Measurements from ENCODE around the gene ANKS1B. TPM values are rescaled to one million over a fixed set of nuclear protein-coding genes. Genes with fewer than 3 reads are reported as not detected.
"Not testable (repeated sequence)": the region's sequence is repeated elsewhere in the genome, so short reads cannot be mapped to it uniquely, and the experiment has no call there.

ANKS1B gene
- total RNA-seq, 1 donor from 2014 or later: 3.6 TPM

DNA sequence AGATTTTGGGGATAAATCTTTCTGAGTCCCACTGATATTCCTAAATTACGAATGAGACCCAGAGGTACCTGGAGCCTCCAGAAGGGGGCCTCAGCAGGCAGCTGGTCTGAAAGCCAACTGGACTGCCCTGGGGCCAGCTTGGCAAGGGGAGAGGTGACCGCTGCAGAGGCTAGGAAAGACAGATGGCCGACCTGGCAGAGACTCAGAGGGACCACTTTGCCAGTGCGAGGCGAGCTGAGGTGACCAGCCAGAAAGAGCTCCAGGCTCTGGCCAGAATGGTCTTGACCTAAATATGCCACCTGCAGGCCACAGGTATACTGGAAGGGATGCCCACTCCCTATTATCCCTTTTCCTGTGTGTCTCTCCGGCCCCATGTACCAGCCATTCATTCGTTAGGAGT lies 594.0 kb downstream of the ANKS1B start:
- peak; percentile 94 for ATAC-seq
- peak; percentile 48 for DNase-seq (ENCODE audit: low spot score)

GRCh38 chr12:99389751-99390150 lies 595.0 kb downstream of the ANKS1B start:
- ATAC-seq: no peak
- DNase-seq (ENCODE audit: low spot score): no peak

GRCh38 chr12:99388671-99389195 lies 596.0 kb downstream of the ANKS1B start:
- no peak for DNase-seq (ENCODE audit: low spot score)
- no peak for ATAC-seq

DNA sequence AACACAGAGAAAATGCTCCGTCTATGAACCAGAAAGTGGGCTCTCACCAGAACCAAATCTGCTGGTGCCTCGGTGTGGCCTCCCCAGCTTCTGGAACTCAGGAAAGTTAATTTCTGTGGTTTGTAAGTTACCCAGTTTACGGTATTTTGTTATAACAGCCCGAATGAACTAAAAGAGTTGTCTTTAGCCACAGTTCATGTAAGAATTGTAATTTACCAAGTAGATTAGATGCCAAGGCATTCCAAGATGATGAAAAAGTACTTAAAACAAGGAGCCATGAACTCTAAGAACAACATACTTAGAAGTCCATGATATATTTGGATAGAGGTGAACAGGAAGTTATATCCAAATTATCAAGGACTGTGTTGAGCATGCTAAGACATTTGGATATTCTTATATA lies 597.1 kb downstream of the ANKS1B start:
- DNase-seq (ENCODE audit: low spot score): no peak
- ATAC-seq: no peak

DNA sequence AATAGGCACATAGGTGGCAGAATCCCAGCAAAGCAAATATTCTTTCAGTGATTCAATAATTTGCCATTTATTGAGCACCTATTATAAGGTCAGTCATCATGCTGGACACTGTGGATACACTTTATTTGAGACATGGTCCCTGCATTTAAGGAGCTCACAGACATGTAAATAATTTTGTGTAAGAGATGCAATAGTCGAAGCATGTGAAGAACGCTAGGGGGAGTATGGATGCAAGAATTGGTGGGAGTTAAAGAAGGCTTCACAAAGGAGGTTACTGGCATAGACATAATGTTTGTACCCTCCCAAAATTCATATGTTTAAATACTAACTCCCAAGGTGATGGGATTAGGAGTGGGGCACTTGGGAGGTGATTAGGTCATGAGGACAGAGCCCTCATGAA lies 597.8 kb downstream of the ANKS1B start:
- no peak for DNase-seq (ENCODE audit: low spot score)

DNA sequence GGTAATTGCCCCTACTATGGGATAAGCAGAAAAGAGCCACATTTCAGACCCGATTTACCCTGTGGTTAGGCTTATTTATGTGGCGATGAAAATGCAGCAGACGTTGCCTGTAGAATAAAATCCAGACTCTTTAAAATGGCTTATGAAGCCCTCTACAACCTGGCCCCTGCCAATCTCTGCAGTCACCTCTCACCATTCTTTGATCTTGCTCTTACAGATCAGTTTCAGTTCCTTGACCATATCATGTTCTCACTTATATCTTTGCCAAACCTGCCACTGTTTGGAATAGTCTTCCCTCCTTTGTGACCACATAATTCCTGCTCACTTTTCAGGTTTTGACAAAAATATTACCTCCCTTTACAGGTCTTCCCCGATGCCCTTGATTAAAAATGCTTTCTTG lies 601.5 kb downstream of the ANKS1B start:
- ATAC-seq (no peak), DNase-seq (ENCODE audit: low spot score) (no peak)

More for the DNA sequence above, 597.8 kb downstream of the ANKS1B start:
- peak; percentile 69 for ATAC-seq

DNA sequence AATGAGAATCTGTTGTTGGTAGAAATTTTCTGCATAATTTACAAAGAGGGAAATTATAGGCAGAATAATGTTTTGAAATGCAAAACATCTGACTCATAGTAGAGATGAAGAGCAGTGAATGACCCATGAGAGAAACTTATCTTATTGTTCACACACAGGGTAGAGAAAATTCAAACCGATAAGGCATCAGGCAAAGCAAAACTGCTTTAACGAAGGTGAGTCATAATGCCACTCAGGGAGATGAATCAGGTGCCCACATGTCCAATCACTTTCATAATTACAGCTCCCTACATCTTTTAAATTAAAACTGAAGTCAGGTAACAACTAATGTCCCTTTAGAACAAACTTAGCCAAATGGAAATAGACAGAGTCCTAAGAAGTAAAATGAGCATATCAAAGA lies 602.7 kb downstream of the ANKS1B start:
- DNase-seq (ENCODE audit: low spot score): no peak
- no peak for ATAC-seq

- DNase-seq (ENCODE audit: low spot score): no peak
- ATAC-seq: no peak
Observed at GRCh38 chr12:99380701-99381100, 604.0 kb downstream of the ANKS1B start.

DNA sequence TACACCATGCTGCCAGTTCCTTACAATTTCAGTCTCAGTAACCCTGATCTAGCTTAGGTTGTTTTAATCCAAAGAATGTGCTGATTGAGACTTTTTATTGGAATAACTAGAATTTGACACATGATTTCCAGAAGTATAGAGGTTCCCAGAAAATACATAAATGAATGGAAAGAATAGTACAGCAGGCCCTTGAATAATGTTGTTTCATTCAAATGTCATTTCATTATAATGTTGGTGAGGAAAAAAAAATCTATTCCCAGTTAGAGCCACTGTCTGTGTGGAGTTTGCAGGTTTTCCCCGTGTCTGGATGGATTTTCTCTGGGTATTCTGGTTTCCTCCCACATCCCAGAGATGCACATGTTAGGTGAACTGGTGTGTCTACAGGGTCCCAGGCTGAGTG lies 610.7 kb downstream of the ANKS1B start:
- no peak for DNase-seq (ENCODE audit: low spot score)

DNA sequence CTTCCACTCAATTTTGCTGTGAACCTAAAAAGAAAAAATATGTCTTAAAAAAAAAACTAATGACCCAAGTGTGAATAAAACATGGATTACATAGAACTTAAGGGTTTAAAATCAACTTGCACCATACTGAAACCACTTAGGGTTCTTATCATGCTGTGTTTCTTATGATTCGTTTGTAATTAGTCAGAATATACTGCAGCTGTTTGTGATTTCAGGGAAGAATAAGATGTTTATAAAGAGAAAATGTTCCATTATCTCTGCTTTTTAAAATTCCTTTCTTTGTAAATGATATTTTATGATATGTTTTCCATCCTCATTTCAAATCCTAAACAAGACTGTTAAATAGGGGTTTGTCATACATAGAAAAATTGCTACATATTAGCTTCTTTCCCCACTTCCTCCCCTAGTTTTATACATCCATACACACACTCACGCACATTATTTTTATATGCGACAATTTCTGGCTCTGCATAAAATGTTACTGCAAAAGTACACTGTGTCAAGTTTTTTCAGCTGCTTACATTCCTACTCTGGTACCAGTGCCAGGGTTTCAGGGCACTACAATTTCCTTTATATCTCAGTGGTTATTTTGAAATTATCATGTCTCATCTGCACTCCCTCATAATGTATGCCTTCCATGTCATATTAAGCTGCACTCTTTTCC lies 612.3 kb downstream of the ANKS1B start:
- no peak for ATAC-seq
- no peak for DNase-seq (ENCODE audit: low spot score)

More for the DNA sequence above, 610.7 kb downstream of the ANKS1B start:
- no peak for ATAC-seq

- DNase-seq (ENCODE audit: low spot score) (no peak), ATAC-seq (no peak)
Observed at GRCh38 chr12:99370421-99371138, 614.2 kb downstream of the ANKS1B start.

GRCh38 chr12:99367181-99367580 lies 617.6 kb downstream of the ANKS1B start:
- DNase-seq (ENCODE audit: low spot score): no peak
- ATAC-seq: no peak

DNA sequence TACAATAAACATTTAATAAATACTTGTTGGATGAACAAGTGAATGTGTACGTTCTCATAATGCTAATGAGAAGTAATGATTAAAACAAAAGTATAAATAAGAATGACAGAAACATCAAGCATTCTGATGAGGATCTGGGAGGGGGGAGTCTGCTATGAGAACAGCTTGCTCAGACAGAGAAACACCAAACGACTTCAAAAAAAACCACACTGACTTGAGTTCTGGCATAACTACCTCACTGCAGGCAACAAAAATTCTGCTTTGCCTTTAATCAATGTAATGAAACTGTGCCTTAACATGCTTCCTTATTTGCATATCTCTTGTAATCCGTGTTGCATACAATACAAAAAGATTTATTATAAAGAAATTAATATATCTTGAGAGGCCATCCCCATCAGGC lies 632.5 kb downstream of the ANKS1B start:
- ATAC-seq: no peak

GRCh38 chr12:99343960-99344359 lies 640.8 kb downstream of the ANKS1B start:
- DNase-seq (ENCODE audit: low spot score) (no peak), ATAC-seq (no peak)

More for the DNA sequence above, 632.5 kb downstream of the ANKS1B start:
- DNase-seq (ENCODE audit: low spot score): no peak

- ATAC-seq: no peak
Observed at GRCh38 chr12:99339663-99340062, 645.1 kb downstream of the ANKS1B start.

DNA sequence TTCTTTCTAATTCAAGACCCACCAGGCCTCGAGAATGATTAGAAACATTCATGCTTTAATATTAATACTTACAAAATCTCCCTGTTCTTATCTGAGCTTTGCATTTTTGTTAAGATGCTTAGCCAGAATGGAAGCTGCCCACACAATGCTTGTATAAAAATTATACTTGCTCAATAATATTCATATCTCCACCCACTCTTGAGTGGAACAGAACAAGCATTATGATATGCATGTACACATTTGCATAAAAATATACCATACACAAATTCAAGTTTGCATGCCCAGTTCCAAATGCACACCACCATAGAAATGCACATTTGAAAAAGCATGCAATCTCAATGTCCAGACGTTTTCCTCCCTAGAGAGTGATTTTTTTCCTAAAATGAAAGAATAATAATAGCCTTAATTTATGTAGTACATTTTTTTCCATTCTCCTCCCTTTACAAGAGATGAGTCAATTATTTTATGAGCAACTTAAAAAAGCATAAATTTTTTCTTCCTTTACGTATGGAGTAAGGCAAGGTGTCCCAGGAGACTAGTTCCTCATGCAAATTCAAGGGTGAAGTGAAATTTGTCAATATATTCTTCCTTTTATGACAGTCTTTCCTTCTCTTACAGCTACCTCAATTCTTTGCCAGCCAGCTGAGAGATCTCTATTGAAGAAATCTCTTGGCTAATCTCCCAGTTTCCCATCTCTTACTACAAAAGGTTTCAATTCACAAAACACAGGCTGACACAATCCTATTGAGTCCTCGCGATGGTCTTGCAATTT lies 650.3 kb downstream of the ANKS1B start:
- DNase-seq (ENCODE audit: low spot score) (no peak), ATAC-seq (no peak)

More at GRCh38 chr12:99339663-99340062, 645.1 kb downstream of the ANKS1B start:
- no peak for DNase-seq (ENCODE audit: low spot score)

DNA sequence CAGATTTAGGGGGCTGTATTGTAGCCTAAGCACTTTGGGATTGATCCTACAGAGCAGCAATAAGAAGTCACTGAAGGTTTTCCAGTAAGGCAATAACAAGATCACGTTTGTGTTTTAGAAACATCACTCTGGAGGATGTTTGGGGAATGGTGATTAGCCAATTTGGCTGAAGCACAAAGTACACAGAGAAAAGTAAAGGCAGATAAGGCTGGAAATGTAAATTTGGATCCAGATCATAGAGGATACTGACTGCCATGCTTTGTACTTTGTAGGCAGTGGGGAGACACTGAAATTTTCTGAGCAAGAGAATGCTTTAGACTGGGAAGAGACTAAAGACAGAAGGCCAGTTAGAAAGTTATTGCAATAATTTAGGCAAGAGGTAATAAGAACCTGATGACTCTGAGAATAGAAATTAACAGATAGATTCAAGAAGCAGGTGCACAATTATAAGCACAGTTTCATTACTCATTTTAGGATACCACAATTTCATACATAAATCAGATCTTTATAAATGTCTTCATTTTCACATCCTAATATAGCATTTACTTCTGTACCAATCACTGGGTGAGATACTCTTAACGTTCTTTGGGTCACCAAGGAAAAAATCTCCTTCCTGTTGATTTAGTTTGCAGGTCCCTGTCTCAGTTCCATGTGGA lies 651.7 kb downstream of the ANKS1B start:
- DNase-seq (ENCODE audit: low spot score) (no peak), ATAC-seq (peak; percentile 70)

DNA sequence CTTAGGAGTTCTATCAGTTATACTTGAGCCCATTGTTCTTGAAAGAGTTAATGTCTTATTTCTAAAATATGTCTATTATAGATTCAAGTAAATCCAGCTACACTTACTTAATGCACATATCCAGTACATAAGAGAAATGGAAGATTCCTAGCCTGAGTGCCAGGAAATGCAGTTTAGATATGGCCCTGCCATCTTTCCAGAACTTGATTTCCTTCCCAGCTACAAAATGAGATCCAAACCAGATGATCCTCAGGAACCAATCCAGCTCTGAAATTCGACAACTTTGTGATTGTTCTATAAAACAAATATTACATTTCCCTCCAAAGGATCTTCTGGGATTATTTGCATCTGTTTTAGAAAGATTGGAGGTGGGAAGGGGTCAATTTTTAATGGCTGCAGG lies 654.5 kb downstream of the ANKS1B start:
- ATAC-seq (no peak), DNase-seq (ENCODE audit: low spot score) (no peak)

DNA sequence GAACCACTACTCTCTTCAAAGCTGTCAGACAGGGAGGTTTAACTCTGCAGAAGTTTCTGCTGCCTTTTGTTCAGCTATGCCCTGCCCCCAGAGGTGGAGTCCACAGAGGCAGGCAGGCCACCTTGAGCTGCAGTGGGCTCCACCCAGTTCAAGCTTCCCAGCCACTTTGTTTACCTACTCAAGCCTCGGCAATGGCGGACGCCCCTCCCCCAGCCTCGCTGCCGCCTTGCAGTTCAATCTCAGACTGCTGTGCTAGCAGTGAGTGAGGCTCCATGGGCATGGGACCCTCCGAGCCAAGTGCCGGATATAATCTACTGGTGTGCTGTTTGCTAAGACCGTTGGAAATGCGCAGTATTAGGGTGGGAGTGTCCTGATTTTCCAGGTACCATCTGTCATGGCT lies 663.5 kb downstream of the ANKS1B start:
- not testable (repeated sequence) for DNase-seq (ENCODE audit: low spot score)

GRCh38 chr12:99311373-99311772 lies 673.4 kb downstream of the ANKS1B start:
- no peak for DNase-seq (ENCODE audit: low spot score)
- ATAC-seq: no peak

More for the DNA sequence above, 663.5 kb downstream of the ANKS1B start:
- not testable (repeated sequence) for ATAC-seq

DNA sequence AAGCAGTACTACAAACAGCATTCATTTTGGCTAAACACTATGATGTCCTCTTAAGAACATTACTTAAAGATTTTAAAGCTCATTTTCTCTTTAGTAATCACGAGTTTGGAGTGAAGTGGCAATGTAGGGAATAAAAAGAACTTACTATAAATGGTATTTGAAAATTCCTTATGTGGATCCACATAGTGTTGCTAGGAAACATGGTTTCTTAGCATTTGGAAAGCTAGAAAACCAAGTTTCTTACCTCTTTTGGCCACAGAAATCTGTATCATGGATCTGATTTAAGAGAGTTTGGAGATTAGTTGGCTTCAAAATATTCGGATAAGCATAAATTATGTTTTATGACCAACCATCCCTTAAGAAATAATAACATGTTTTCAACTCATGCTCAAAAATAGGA lies 674.9 kb downstream of the ANKS1B start:
- DNase-seq (ENCODE audit: low spot score): no peak
- no peak for ATAC-seq

All from left lobe of liver (tissue), 2 donors.